ENCODE data around the gene DPEP1.
"Not testable (repeated sequence)": the region's sequence is repeated elsewhere in the genome, so short reads cannot be mapped to it uniquely, and the experiment has no call there.

Gene DPEP1

GRCh38 chr16:89620406-89620841, 7.0 kb downstream of the DPEP1 start:
- no peak for DNase-seq (ENCODE audit: low read depth)

- no peak for DNase-seq (ENCODE audit: low read depth)
Observed at GRCh38 chr16:89621136-89621697, 7.8 kb downstream of the DPEP1 start.

GRCh38 chr16:89621698-89622409, 8.4 kb downstream of the DPEP1 start:
- DNase-seq (ENCODE audit: low read depth): no peak

GRCh38 chr16:89623511-89624261, 10.2 kb downstream of the DPEP1 start:
- no peak for DNase-seq (ENCODE audit: low read depth)

GRCh38 chr16:89624777-89625761, 11.6 kb downstream of the DPEP1 start:
- DNase-seq (ENCODE audit: low read depth): no peak

- no peak for DNase-seq (ENCODE audit: low read depth)
Observed at GRCh38 chr16:89629827-89630610, 16.6 kb downstream of the DPEP1 start.

- peak; percentile 59 for DNase-seq (ENCODE audit: low read depth)
Observed at GRCh38 chr16:89633064-89633631, 19.7 kb downstream of the DPEP1 start.

- not testable (repeated sequence) for DNase-seq (ENCODE audit: low read depth)
Observed at GRCh38 chr16:89634463-89635385, 21.3 kb downstream of the DPEP1 start.

GRCh38 chr16:89636663-89637062, 23.2 kb downstream of the DPEP1 start:
- no peak for DNase-seq (ENCODE audit: low read depth)

- DNase-seq (ENCODE audit: low read depth): no peak
Observed at GRCh38 chr16:89637379-89637778, 23.9 kb downstream of the DPEP1 start.

- DNase-seq (ENCODE audit: low read depth): no peak
Observed at GRCh38 chr16:89638455-89638854, 25.0 kb downstream of the DPEP1 start.

- DNase-seq (ENCODE audit: low read depth): no peak
Observed at GRCh38 chr16:89639385-89639784, 25.9 kb downstream of the DPEP1 start.

- no peak for DNase-seq (ENCODE audit: low read depth)
Observed at GRCh38 chr16:89641458-89642119, 28.1 kb downstream of the DPEP1 start.

- no peak for DNase-seq (ENCODE audit: low read depth)
Observed at GRCh38 chr16:89642574-89642973, 29.1 kb downstream of the DPEP1 start.

GRCh38 chr16:89643769-89644300, 30.4 kb downstream of the DPEP1 start:
- DNase-seq (ENCODE audit: low read depth): no peak

- DNase-seq (ENCODE audit: low read depth): no peak
Observed at GRCh38 chr16:89645122-89645521, 31.7 kb downstream of the DPEP1 start.

GRCh38 chr16:89646270-89646669, 32.8 kb downstream of the DPEP1 start:
- no peak for DNase-seq (ENCODE audit: low read depth)

- no peak for DNase-seq (ENCODE audit: low read depth)
Observed at GRCh38 chr16:89646906-89647305, 33.5 kb downstream of the DPEP1 start.

- DNase-seq (ENCODE audit: low read depth): no peak
Observed at GRCh38 chr16:89651584-89651983, 38.1 kb downstream of the DPEP1 start.
